ENCODE measurements around the gene BCAR3.
"Not testable (repeated sequence)": the region's sequence is repeated elsewhere in the genome, so short reads cannot be mapped to it uniquely, and the experiment has no call there.

BCAR3 gene

GRCh38 chr1:93699503-93700168 lies 18.0 kb upstream of the BCAR3 start:
- peak overlapping the region; percentile 99 for H3K27ac ChIP-seq (ENCODE audit: poor library complexity, severe bottlenecking)
- peaks cover 6% of the 10 kb centered on the region for H3K36me3 ChIP-seq (ENCODE audit: low read depth)
- no peak overlapping the region for H3K4me3 ChIP-seq (ENCODE audit: severe bottlenecking)
- no peaks in the 10 kb centered on the region for H3K9me3 ChIP-seq (ENCODE audit: severe bottlenecking)
- DNase-seq (ENCODE audit: low spot score) (no peak), ATAC-seq (ENCODE audit: low read depth) (no peak)
- H3K4me1 ChIP-seq (ENCODE audit: insufficient read depth, poor library complexity, severe bottlenecking): peaks cover 54% of the 10 kb centered on the region
- no peaks in the 10 kb centered on the region for H3K27me3 ChIP-seq (ENCODE audit: insufficient read depth, poor library complexity, severe bottlenecking)
- no peak for TF ChIP-seq CTCF (IDR thresholded peaks at IDR 0.05; ENCODE audit: poor library complexity, severe bottlenecking)

- Histone ChIP-seq H3K27me3 (ENCODE audit: insufficient read depth, poor library complexity, severe bottlenecking) (no peaks in the 10 kb centered on the region), H3K36me3 (ENCODE audit: low read depth) (peaks cover 6% of the 10 kb centered on the region), H3K27ac (ENCODE audit: poor library complexity, severe bottlenecking) (peak overlapping the region; percentile 99), H3K4me1 (ENCODE audit: insufficient read depth, poor library complexity, severe bottlenecking) (peaks cover 58% of the 10 kb centered on the region), H3K4me3 (ENCODE audit: severe bottlenecking) (no peak overlapping the region), H3K9me3 (ENCODE audit: severe bottlenecking) (no peaks in the 10 kb centered on the region)
- ATAC-seq (ENCODE audit: low read depth) (no peak), DNase-seq (ENCODE audit: low spot score) (no peak)
- TF ChIP-seq CTCF (IDR thresholded peaks at IDR 0.05; ENCODE audit: poor library complexity, severe bottlenecking): no peak
Observed at GRCh38 chr1:93699049-93699384, 17.4 kb upstream of the BCAR3 start.

- TF ChIP-seq CTCF (IDR thresholded peaks at IDR 0.05; ENCODE audit: poor library complexity, severe bottlenecking): no peak
- peaks cover 6% of the 10 kb centered on the region for H3K36me3 ChIP-seq (ENCODE audit: low read depth)
- ATAC-seq (ENCODE audit: low read depth) (no peak), DNase-seq (ENCODE audit: low spot score) (no peak)
- peaks cover 58% of the 10 kb centered on the region for H3K4me1 ChIP-seq (ENCODE audit: insufficient read depth, poor library complexity, severe bottlenecking)
- no peak overlapping the region for H3K4me3 ChIP-seq (ENCODE audit: severe bottlenecking)
- peak overlapping the region; percentile 99 for H3K27ac ChIP-seq (ENCODE audit: poor library complexity, severe bottlenecking)
- no peaks in the 10 kb centered on the region for H3K27me3 ChIP-seq (ENCODE audit: insufficient read depth, poor library complexity, severe bottlenecking)
- no peaks in the 10 kb centered on the region for H3K9me3 ChIP-seq (ENCODE audit: severe bottlenecking)
Observed at GRCh38 chr1:93698329-93699048, 16.9 kb upstream of the BCAR3 start.

GRCh38 chr1:93697566-93697965 lies 15.9 kb upstream of the BCAR3 start:
- not testable (repeated sequence) for H3K36me3 ChIP-seq (ENCODE audit: low read depth); DNase-seq (ENCODE audit: low spot score); H3K4me3 ChIP-seq (ENCODE audit: severe bottlenecking); H3K9me3 ChIP-seq (ENCODE audit: severe bottlenecking); H3K27me3 ChIP-seq (ENCODE audit: insufficient read depth, poor library complexity, severe bottlenecking); ATAC-seq (ENCODE audit: low read depth)
- Histone ChIP-seq H3K4me1 (ENCODE audit: insufficient read depth, poor library complexity, severe bottlenecking) (peaks cover 58% of the 10 kb centered on the region), H3K27ac (ENCODE audit: poor library complexity, severe bottlenecking) (peak overlapping the region; percentile 99)

- no peaks in the 10 kb centered on the region for H3K27me3 ChIP-seq (ENCODE audit: insufficient read depth, poor library complexity, severe bottlenecking)
Observed at GRCh38 chr1:93695411-93696005, 13.9 kb upstream of the BCAR3 start.

More at GRCh38 chr1:93695411-93696005, 13.9 kb upstream of the BCAR3 start:
- no peaks in the 10 kb centered on the region for H3K9me3 ChIP-seq (ENCODE audit: severe bottlenecking)
- no peak for DNase-seq (ENCODE audit: low spot score)
- ATAC-seq (ENCODE audit: low read depth): no peak
- H3K4me1 ChIP-seq (ENCODE audit: insufficient read depth, poor library complexity, severe bottlenecking): peaks cover 52% of the 10 kb centered on the region
- H3K4me3 ChIP-seq (ENCODE audit: severe bottlenecking): no peak overlapping the region
- peak overlapping the region; percentile 99 for H3K27ac ChIP-seq (ENCODE audit: poor library complexity, severe bottlenecking)
- no peak for TF ChIP-seq CTCF (IDR thresholded peaks at IDR 0.05; ENCODE audit: poor library complexity, severe bottlenecking)
- H3K36me3 ChIP-seq (ENCODE audit: low read depth): no peaks in the 10 kb centered on the region

Measured in RWPE2 (cell line).